Gastroesophageal sphincter (tissue), 3 donors: ENCODE measurements around the gene PLA2G4B.

Experiments
- CTCF ChIP-seq, 4 experiments: fragments of 200-600 bp in 2 of 4; fragments of 450-650 bp in 2 of 4; sonication (generic) in 1 of 4; IDR thresholded peaks; one replicate each; pipeline ENCODE4 v1.5.1; 2017 to 2019; ENCODE audit warnings: antibody characterized with exemption in 4 of 4, mild to moderate bottlenecking in 2 of 4, moderate library complexity in 2 of 4
- EP300 ChIP-seq: sonication (generic); formaldehyde crosslinking; IDR thresholded peaks from one replicate; pipeline ENCODE4 v1.6.1; 2017; ENCODE audit warnings: antibody characterized with exemption, mild to moderate bottlenecking
- POLR2A ChIP-seq, 2 donors: fragments of 450-650 bp; IDR thresholded peaks; one replicate each; pipeline ENCODE4 v1.6.1; 2017; ENCODE audit warnings: antibody characterized with exemption in 2 of 2, mild to moderate bottlenecking in 2 of 2, moderate library complexity in 1 of 2
- POLR2AphosphoS5 ChIP-seq: sonication (generic); formaldehyde crosslinking; IDR thresholded peaks from one replicate; pipeline ENCODE4 v1.6.1; 2017; ENCODE audit warnings: antibody characterized with exemption

GRCh38 chr15:41861736-41862356, 23.2 kb downstream of the PLA2G4B start:
- TF ChIP-seq CTCF (IDR thresholded peaks at IDR 0.05) (no peak), POLR2A (IDR thresholded peaks at IDR 0.05) (no peak), EP300 (no peak), POLR2AphosphoS5 (no peak)
